Neural cell (in vitro differentiated cells): ENCODE results near the gene FGGY. TPM values are rescaled to one million over a fixed set of nuclear protein-coding genes. Genes with fewer than 3 reads are reported as not detected.

Experiments
- H2AFZ ChIP-seq: fragments of 200-600, 300-800 bp; sonication (generic), shearing (Covaris generic); 2 replicates; pipeline ENCODE4 v1.6.0; 2014; ENCODE audit warnings: low read depth, mild to moderate bottlenecking, antibody characterized with exemption, low read length, moderate library complexity
- H3F3A ChIP-seq: fragments of 200-600 bp; shearing (Covaris generic); 2 replicates; pipeline ENCODE4 v1.6.1; 2016; ENCODE audit warnings: mild to moderate bottlenecking, moderate library complexity, mixed read lengths, antibody characterized with exemption, low read length; ENCODE audit not compliant: insufficient read depth, poor library complexity, severe bottlenecking
- H3K27ac ChIP-seq: fragments of 200-600, 300-800 bp; sonication (generic), shearing (Covaris generic); 2 replicates; pipeline ENCODE4 v1.5.1; 2014; ENCODE audit warnings: mild to moderate bottlenecking, low read length, moderate library complexity
- H3K27me3 ChIP-seq: fragments of 300-800, 200-600 bp; sonication (generic), shearing (Covaris generic); 2 replicates; pipeline ENCODE4 v1.6.0; 2014; ENCODE audit warnings: mild to moderate bottlenecking, low read depth, low read length, moderate library complexity; ENCODE audit not compliant: insufficient read depth
- H3K36me3 ChIP-seq: fragments of 300-800, 200-600 bp; sonication (generic), shearing (Covaris generic); 2 replicates; pipeline ENCODE4 v1.5.1; 2014; ENCODE audit warnings: mild to moderate bottlenecking, antibody characterized with exemption, low read length, moderate library complexity; ENCODE audit not compliant: insufficient read depth
- H3K4me2 ChIP-seq: fragments of 300-800, 200-600 bp; sonication (generic), shearing (Covaris generic); 2 replicates; pipeline ENCODE4 v1.6.0; 2014; ENCODE audit warnings: mild to moderate bottlenecking, low read length
- H3K4me3 ChIP-seq: fragments of 300-800, 200-600 bp; sonication (generic), shearing (Covaris generic); 2 replicates; pipeline ENCODE4 v1.5.1; 2014; ENCODE audit warnings: mild to moderate bottlenecking, low read length, moderate library complexity
- H3K79me2 ChIP-seq: fragments of 200-600 bp; shearing (Covaris generic); replicated peaks from 2 replicates; pipeline ENCODE4 v1.6.0; 2014; ENCODE audit warnings: mild to moderate bottlenecking, low read length, moderate library complexity; ENCODE audit not compliant: insufficient read depth
- H3K9ac ChIP-seq: fragments of 300-800, 200-600 bp; sonication (generic), shearing (Covaris generic); 2 replicates; pipeline ENCODE4 v1.6.1; 2016; ENCODE audit warnings: mild to moderate bottlenecking, low read length, mixed read lengths
- H3K9me2 ChIP-seq: fragments of 200-600 bp; shearing (Covaris generic); 2 replicates; pipeline ENCODE4 v1.6.1; 2016; ENCODE audit warnings: mild to moderate bottlenecking, low read length, mixed read lengths; ENCODE audit not compliant: insufficient read depth
- H3K9me3 ChIP-seq: fragments of 200-600, 300-800 bp; sonication (generic), shearing (Covaris generic); 2 replicates; pipeline ENCODE4 v1.6.1; 2016; ENCODE audit warnings: mild to moderate bottlenecking, mixed run types, low read length, moderate library complexity, mixed read lengths
- H4K20me1 ChIP-seq: fragments of 200-600 bp; shearing (Covaris generic); 2 replicates; pipeline ENCODE4 v1.6.1; 2016; ENCODE audit warnings: mild to moderate bottlenecking, mixed run types; ENCODE audit not compliant: insufficient read depth
- EZH2 ChIP-seq: fragments of 200-600, 300-800 bp; shearing (Covaris generic), sonication (generic); IDR thresholded peaks from 2 replicates; pipeline ENCODE4 v1.6.1; 2014; ENCODE audit warnings: antibody characterized with exemption, low read length, borderline replicate concordance, mild to moderate bottlenecking; ENCODE audit not compliant: insufficient read depth, poor library complexity, severe bottlenecking
- MXI1 ChIP-seq: fragments of 450-650 bp; conservative IDR thresholded peaks from 2 replicates; pipeline ENCODE4 v1.6.1; 2014; ENCODE audit warnings: antibody characterized with exemption, mild to moderate bottlenecking; ENCODE audit not compliant: poor library complexity, severe bottlenecking
- POLR2AphosphoS5 ChIP-seq: IDR thresholded peaks from 2 replicates; pipeline ENCODE4 v1.6.1; 2012
- REST ChIP-seq: IDR thresholded peaks from 2 replicates; pipeline ENCODE4 v1.6.1; 2012; ENCODE audit warnings: borderline replicate concordance
- SMC3 ChIP-seq: fragments of 450-650 bp; conservative IDR thresholded peaks from 2 replicates; pipeline ENCODE4 v1.6.1; 2014; ENCODE audit warnings: antibody characterized with exemption, mild to moderate bottlenecking, moderate library complexity; ENCODE audit not compliant: poor library complexity
- polyA plus RNA-seq: library from polyadenylated mRNA; depleted of rRNA; stranded (reverse); fragments of >200 nt; gene quantifications from 2 replicates; pipeline ENCODE4 v1.2.3, GENCODE V29; 2014
- TF ChIP-seq, protein P1 (sequence below): fragments of 450-650 bp; IDR thresholded peaks from 2 replicates; pipeline ENCODE4 v1.5.1; 2014; ENCODE audit warnings: antibody characterized with exemption, mild to moderate bottlenecking, moderate library complexity; ENCODE audit not compliant: poor library complexity, severe bottlenecking

The FGGY gene
- polyA plus RNA-seq, 1 donor from 2014 or later: 7.4 TPM

GRCh38 chr1:59561796-59562195 is 264.9 kb downstream of the FGGY start:
- no peaks in the 10 kb centered on the region for H3K9me2 ChIP-seq
- TF ChIP-seq, protein P1, sequence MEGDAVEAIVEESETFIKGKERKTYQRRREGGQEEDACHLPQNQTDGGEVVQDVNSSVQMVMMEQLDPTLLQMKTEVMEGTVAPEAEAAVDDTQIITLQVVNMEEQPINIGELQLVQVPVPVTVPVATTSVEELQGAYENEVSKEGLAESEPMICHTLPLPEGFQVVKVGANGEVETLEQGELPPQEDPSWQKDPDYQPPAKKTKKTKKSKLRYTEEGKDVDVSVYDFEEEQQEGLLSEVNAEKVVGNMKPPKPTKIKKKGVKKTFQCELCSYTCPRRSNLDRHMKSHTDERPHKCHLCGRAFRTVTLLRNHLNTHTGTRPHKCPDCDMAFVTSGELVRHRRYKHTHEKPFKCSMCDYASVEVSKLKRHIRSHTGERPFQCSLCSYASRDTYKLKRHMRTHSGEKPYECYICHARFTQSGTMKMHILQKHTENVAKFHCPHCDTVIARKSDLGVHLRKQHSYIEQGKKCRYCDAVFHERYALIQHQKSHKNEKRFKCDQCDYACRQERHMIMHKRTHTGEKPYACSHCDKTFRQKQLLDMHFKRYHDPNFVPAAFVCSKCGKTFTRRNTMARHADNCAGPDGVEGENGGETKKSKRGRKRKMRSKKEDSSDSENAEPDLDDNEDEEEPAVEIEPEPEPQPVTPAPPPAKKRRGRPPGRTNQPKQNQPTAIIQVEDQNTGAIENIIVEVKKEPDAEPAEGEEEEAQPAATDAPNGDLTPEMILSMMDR: no peak
- TF ChIP-seq SMC3: no peak
- TF ChIP-seq EZH2: no peak
- H3F3A ChIP-seq: no peaks in the 10 kb centered on the region
- no peak overlapping the region for H2AFZ ChIP-seq
- no peaks in the 10 kb centered on the region for H3K9me3 ChIP-seq
- H3K27ac ChIP-seq: no peak overlapping the region
- H3K27me3 ChIP-seq: no peaks in the 10 kb centered on the region
- H3K4me3 ChIP-seq: no peak overlapping the region
- H3K36me3 ChIP-seq: no peaks in the 10 kb centered on the region
- no peak overlapping the region for H3K4me2 ChIP-seq
- no peak overlapping the region for H3K9ac ChIP-seq
- H4K20me1 ChIP-seq: no peaks in the 10 kb centered on the region
- H3K79me2 ChIP-seq: no peaks in the 10 kb centered on the region

- TF ChIP-seq REST: no peak
- TF ChIP-seq SMC3: no peak
- no peak for TF ChIP-seq MXI1
- no peak for TF ChIP-seq POLR2AphosphoS5
- no peak for TF ChIP-seq EZH2
- TF ChIP-seq, protein P1: no peak
- no peaks in the 10 kb centered on the region for H3K36me3 ChIP-seq
- no peak overlapping the region for H3K9ac ChIP-seq
- no peaks in the 10 kb centered on the region for H3F3A ChIP-seq
- no peaks in the 10 kb centered on the region for H3K27me3 ChIP-seq
- H3K4me3 ChIP-seq: no peak overlapping the region
- H2AFZ ChIP-seq: no peak overlapping the region
- no peaks in the 10 kb centered on the region for H3K9me3 ChIP-seq
- no peaks in the 10 kb centered on the region for H4K20me1 ChIP-seq
- no peaks in the 10 kb centered on the region for H3K79me2 ChIP-seq
- no peaks in the 10 kb centered on the region for H3K9me2 ChIP-seq
- H3K4me2 ChIP-seq: no peak overlapping the region
- no peak overlapping the region for H3K27ac ChIP-seq
These were observed 267.4 kb downstream of the FGGY start for GRCh38 chr1:59564192-59564891.
